ENCODE results near the gene LRRC2.

DNA sequence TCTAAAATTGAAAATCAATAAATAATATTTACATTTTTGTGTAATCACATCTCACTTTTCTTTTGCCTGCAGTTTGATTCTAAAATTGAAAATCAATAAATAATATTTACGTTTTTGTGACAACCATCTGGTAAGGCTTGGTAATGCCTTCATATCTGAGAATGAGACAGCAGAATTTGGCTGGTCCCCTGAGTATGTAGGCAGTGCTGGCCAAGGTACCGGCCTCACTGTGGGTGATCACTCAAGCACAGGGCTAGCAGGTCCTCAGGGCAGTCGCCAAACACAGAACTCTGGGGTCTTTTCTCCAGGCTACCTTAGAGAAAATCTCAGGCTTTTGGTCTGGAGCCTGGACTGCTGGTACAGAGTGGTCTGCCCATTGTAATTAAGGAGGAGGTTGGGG lies 42.1 kb downstream of the LRRC2 start:
- TF ChIP-seq, protein P1, sequence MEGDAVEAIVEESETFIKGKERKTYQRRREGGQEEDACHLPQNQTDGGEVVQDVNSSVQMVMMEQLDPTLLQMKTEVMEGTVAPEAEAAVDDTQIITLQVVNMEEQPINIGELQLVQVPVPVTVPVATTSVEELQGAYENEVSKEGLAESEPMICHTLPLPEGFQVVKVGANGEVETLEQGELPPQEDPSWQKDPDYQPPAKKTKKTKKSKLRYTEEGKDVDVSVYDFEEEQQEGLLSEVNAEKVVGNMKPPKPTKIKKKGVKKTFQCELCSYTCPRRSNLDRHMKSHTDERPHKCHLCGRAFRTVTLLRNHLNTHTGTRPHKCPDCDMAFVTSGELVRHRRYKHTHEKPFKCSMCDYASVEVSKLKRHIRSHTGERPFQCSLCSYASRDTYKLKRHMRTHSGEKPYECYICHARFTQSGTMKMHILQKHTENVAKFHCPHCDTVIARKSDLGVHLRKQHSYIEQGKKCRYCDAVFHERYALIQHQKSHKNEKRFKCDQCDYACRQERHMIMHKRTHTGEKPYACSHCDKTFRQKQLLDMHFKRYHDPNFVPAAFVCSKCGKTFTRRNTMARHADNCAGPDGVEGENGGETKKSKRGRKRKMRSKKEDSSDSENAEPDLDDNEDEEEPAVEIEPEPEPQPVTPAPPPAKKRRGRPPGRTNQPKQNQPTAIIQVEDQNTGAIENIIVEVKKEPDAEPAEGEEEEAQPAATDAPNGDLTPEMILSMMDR (IDR thresholded peaks at IDR 0.05) = no peak
- no peak for TF ChIP-seq POLR2A (IDR thresholded peaks at IDR 0.05)
